HepG2 (cell line): ENCODE measurements around the gene ALDH1A1. TPM values are rescaled to one million over a fixed set of nuclear protein-coding genes. Genes with fewer than 3 reads are reported as not detected.

Experiments
- ATAC-seq: fragments of 200-7000 bp; cut with Tn5 transposase; 3 replicates; pipeline ENCODE4 v1.9.1; 2020; ENCODE audit warnings: mild to moderate bottlenecking, moderate library complexity
- BruUV-seq: library from RNA; stranded (reverse); fragments of 400-500 nt; replicated peaks from 2 replicates; lab custom pipeline; 2021; lab: Mats Ljungman, UMichigan
- CTCF ChIA-PET: fragments of 300-600 bp; formaldehyde crosslinking; extraction: SDS; loops from one replicate; lab custom pipeline; 2021; ENCODE audit warnings: low total read pairs, inconsistent platforms, low intra/inter-chr PET ratio; lab: Yijun Ruan, JAX
- POLR2A ChIA-PET: fragments of 350-600 bp; sonication (Branson Sonifier 250); formaldehyde crosslinking; loops from one replicate; lab custom pipeline; 2020; ENCODE audit warnings: antibody characterized with exemption, inconsistent platforms; lab: Yijun Ruan, JAX
- DNase-seq: peaks from one replicate; pipeline ENCODE4 v3.0.0-alpha.2; 2015; ENCODE audit warnings: low spot score
- FAIRE-seq: peaks from 3 replicates; lab custom pipeline; 2011; peaks lifted over from hg19 to GRCh38; lab: Jason Lieb, UNC
- H2AFZ ChIP-seq: one replicate; pipeline ENCODE4 v1.6.1; 2011; ENCODE audit warnings: low read length, inconsistent platforms
- H3K27ac ChIP-seq: fragments of 300-600 bp; 3 replicates; pipeline ENCODE4 v1.8.0; 2011; ENCODE audit warnings: mixed run types, mild to moderate bottlenecking, mixed read lengths, low read length, inconsistent platforms; ENCODE audit not compliant: insufficient read depth; ENCODE audit errors: extremely low read length
- H3K27me3 ChIP-seq, 2 experiments: fragments of 200-600 bp in 1 of 2; 2 replicates in 1 of 2; 3 replicates in 1 of 2; pipeline versions ENCODE4 v1.6.0 to v1.8.0; 2011; ENCODE audit warnings: low read length in 2 of 2, mild to moderate bottlenecking in 2 of 2, moderate library complexity in 2 of 2, inconsistent platforms in 1 of 2; ENCODE audit not compliant: insufficient read depth in 2 of 2, control insufficient read depth in 1 of 2
- H3K36me3 ChIP-seq, 2 experiments: fragments of 200-600 bp in 1 of 2; replicated peaks in 1 of 2; 2 replicates in 1 of 2; 3 replicates in 1 of 2; pipeline versions ENCODE4 v1.5.1 to v1.8.0; 2011; ENCODE audit warnings: low read length in 2 of 2, inconsistent platforms in 1 of 2; ENCODE audit not compliant: insufficient read depth in 2 of 2, control insufficient read depth in 1 of 2
- H3K4me1 ChIP-seq: 2 replicates; pipeline ENCODE4 v1.5.1; 2012; ENCODE audit warnings: low read length, inconsistent platforms; ENCODE audit not compliant: insufficient read depth
- H3K4me2 ChIP-seq: 2 replicates; pipeline ENCODE4 v1.6.0; 2011; ENCODE audit warnings: low read depth, low read length, inconsistent platforms
- H3K4me3 ChIP-seq, 3 experiments: fragments of 200-600 bp in 1 of 3; sonication (generic), shearing (Covaris generic) in 1 of 3; replicated peaks in 1 of 3; 2 replicates each; pipeline ENCODE4 v1.5.1; 2011 to 2016; ENCODE audit warnings: low read length in 3 of 3, inconsistent platforms in 2 of 3, low read depth in 2 of 3, mild to moderate bottlenecking in 2 of 3, control low read depth in 1 of 3, mixed read lengths in 1 of 3; ENCODE audit not compliant: insufficient read depth in 1 of 3
- H3K79me2 ChIP-seq: one replicate; pipeline ENCODE4 v1.6.1; 2011; ENCODE audit warnings: low read length, inconsistent platforms; ENCODE audit not compliant: insufficient read depth
- H3K9ac ChIP-seq: 2 replicates; pipeline ENCODE4 v1.6.0; 2011; ENCODE audit warnings: mild to moderate bottlenecking, low read depth, low read length, inconsistent platforms; ENCODE audit not compliant: insufficient read depth
- H3K9me3 ChIP-seq: 2 replicates; pipeline ENCODE4 v1.5.1; 2012; ENCODE audit warnings: mild to moderate bottlenecking, low read length
- H4K20me1 ChIP-seq: 2 replicates; pipeline ENCODE4 v1.6.0; 2011; ENCODE audit warnings: inconsistent platforms, mild to moderate bottlenecking, low read length, moderate library complexity; ENCODE audit not compliant: insufficient read depth
- FUBP1 ChIP-seq: sonication (generic); formaldehyde crosslinking; IDR thresholded peaks from 2 replicates; pipeline ENCODE4 v1.5.1; 2020; ENCODE audit warnings: missing genetic modification reagents, mild to moderate bottlenecking, borderline replicate concordance
- GATAD2A ChIP-seq: IDR thresholded peaks from 2 replicates; pipeline ENCODE4 v1.6.1; 2016
- GMEB2 ChIP-seq: IDR thresholded peaks from 2 replicates; pipeline ENCODE4 v1.6.1; 2016; ENCODE audit warnings: missing biosample characterization, missing genetic modification reagents, low read depth
- HNRNPK ChIP-seq: fragments of 200-400 bp; formaldehyde crosslinking; IDR thresholded peaks from 2 replicates; pipeline ENCODE4 v1.6.1; 2018; ENCODE audit warnings: low read length, low read depth, moderate library complexity, mild to moderate bottlenecking; ENCODE audit not compliant: poor library complexity, severe bottlenecking
- MLLT10 ChIP-seq: sonication (generic); formaldehyde crosslinking; IDR thresholded peaks from 2 replicates; pipeline ENCODE4 v1.4.0; 2020; ENCODE audit warnings: missing genetic modification reagents
- NPAS2 ChIP-seq: sonication (generic); formaldehyde crosslinking; IDR thresholded peaks from 2 replicates; pipeline ENCODE4 v1.8.0; 2022; ENCODE audit warnings: mild to moderate bottlenecking, missing genetic modification reagents, borderline replicate concordance
- ONECUT2 ChIP-seq: sonication (generic); formaldehyde crosslinking; IDR thresholded peaks from 2 replicates; pipeline ENCODE4 v1.4.0; 2020; ENCODE audit warnings: missing genetic modification reagents
- PRDM4 ChIP-seq: sonication (generic); formaldehyde crosslinking; IDR thresholded peaks from 2 replicates; pipeline ENCODE4 v1.9.0; 2021; ENCODE audit warnings: missing genetic modification reagents, borderline replicate concordance
- RBM22 ChIP-seq: fragments of 200-400 bp; formaldehyde crosslinking; optimal IDR thresholded peaks from 2 replicates; pipeline ENCODE3; 2017; ENCODE audit warnings: mild to moderate bottlenecking, low read length, moderate library complexity
- SAP130 ChIP-seq: IDR thresholded peaks from 2 replicates; pipeline ENCODE4 v1.6.1; 2016; ENCODE audit warnings: low read depth
- WIZ ChIP-seq: sonication (generic); formaldehyde crosslinking; IDR thresholded peaks from 2 replicates; pipeline ENCODE4 v1.5.1; 2020; ENCODE audit warnings: mild to moderate bottlenecking, missing genetic modification reagents
- XRCC5 ChIP-seq: fragments of 200-400 bp; formaldehyde crosslinking; optimal IDR thresholded peaks from 2 replicates; pipeline ENCODE3; 2017; ENCODE audit warnings: mild to moderate bottlenecking, low read length
- ZKSCAN8 ChIP-seq: IDR thresholded peaks from 2 replicates; pipeline ENCODE4 v1.6.1; 2016; ENCODE audit warnings: borderline replicate concordance, missing genetic modification reagents, missing compliant biosample characterization
- ZNF12 ChIP-seq: sonication (generic); formaldehyde crosslinking; IDR thresholded peaks from 2 replicates; pipeline ENCODE4 v1.5.0; 2020; ENCODE audit warnings: missing genetic modification reagents
- ZNF441 ChIP-seq: sonication (generic); formaldehyde crosslinking; IDR thresholded peaks from 2 replicates; pipeline ENCODE4 v1.7.0; 2021; ENCODE audit warnings: missing genetic modification reagents, borderline replicate concordance
- ZNF598 ChIP-seq: sonication (generic); formaldehyde crosslinking; IDR thresholded peaks from 2 replicates; pipeline ENCODE4 v1.5.1; 2020; ENCODE audit warnings: mild to moderate bottlenecking, missing genetic modification reagents, borderline replicate concordance
- ZNF652 ChIP-seq: IDR thresholded peaks from 2 replicates; pipeline ENCODE4 v1.6.1; 2016; ENCODE audit warnings: low read depth, borderline replicate concordance
- ZNF703 ChIP-seq: sonication (generic); formaldehyde crosslinking; IDR thresholded peaks from 2 replicates; pipeline ENCODE4 v1.5.1; 2020; ENCODE audit warnings: missing genetic modification reagents, mild to moderate bottlenecking, moderate library complexity, borderline replicate concordance
- ZNF883 ChIP-seq: sonication (generic); formaldehyde crosslinking; IDR thresholded peaks from 2 replicates; pipeline ENCODE4 v1.5.1; 2020; ENCODE audit warnings: mild to moderate bottlenecking, missing genetic modification reagents; ENCODE audit errors: not compliant biosample characterization
- WGBS: methylation state at CpG from one replicate; pipeline ENCODE4 v1.1.6; 2017; ENCODE audit warnings: low lambda C conversion rate; 5-methylcytosine and 5-hydroxymethylcytosine counted together
- in situ Hi-C: cut with HindIII; loops from 2 replicates; pipeline ENCODE4 v1.10.0; 2017; ENCODE audit warnings: low pct_unique_long_range_greater_than_20kb; ENCODE audit not compliant: extremely low pct_ligation_motif_present
- intact Hi-C: fragments of 100-400 bp; cut with micrococcal nuclease; formaldehyde crosslinking; loops from one replicate; pipeline ENCODE4 v1.10.0; 2022; ENCODE audit not compliant: unreplicated experiment
- polyA plus RNA-seq, 8 experiments: library from polyadenylated mRNA; depleted of rRNA in 3 of 8; stranded (reverse) in 7 of 8; unstranded in 1 of 8; fragments of >200 nt; fragmentation: Illumina TruSeq in 4 of 8; extraction: Trizol in 4 of 8; gene quantifications; 2 replicates each; pipeline versions ENCODE4 v1.2.1 to v1.2.3, GENCODE V29; 2011 to 2016; ENCODE audit warnings: low read depth in 4 of 8, missing spikeins in 1 of 8, mixed read lengths in 1 of 8; ENCODE audit not compliant: insufficient read depth in 1 of 8
- total RNA-seq, 5 experiments: library from RNA; depleted of rRNA; stranded (reverse); fragments of >200 nt; fragmentation: Illumina TruSeq; extraction: Trizol; gene quantifications; 2 replicates each; pipeline ENCODE4 v1.2.3, GENCODE V29; 2016; ENCODE audit warnings: low read depth in 1 of 5

Gene ALDH1A1
- total and polyA plus RNA-seq, 2 of the 13 experiments (the other 11 are each of a cell fraction or from before 2014, with no cell fraction given) = 88.2 to 439 TPM

- in situ Hi-C loops (no loop called here), intact Hi-C loops (no loop called here)
- ATAC-seq (peak; percentile 57), FAIRE-seq (no peak), DNase-seq (no peak)
- WGBS = 22% methylated on average over 6 of the region's 6 CpGs
- Histone ChIP-seq H3K27ac (peak overlapping the region; percentile 75), H3K79me2 (peaks cover 91% of the 10 kb centered on the region), H3K4me3 (peak overlapping the region; percentile 63 to 86 (median 64); a peak in 5 of 6 replicates), H3K9ac (peak overlapping the region; percentile 74), H3K9me3 (no peaks in the 10 kb centered on the region), H3K27me3 (no peaks in the 10 kb centered on the region), H3K4me2 (peak overlapping the region; percentile 77), H3K36me3 (no peaks in the 10 kb centered on the region; a peak in 1 of 5 replicates), H3K4me1 (peaks cover 65% of the 10 kb centered on the region), H2AFZ (peak overlapping the region; percentile 3), H4K20me1 (no peaks in the 10 kb centered on the region)
- no TSS peak for BruUV-seq
- ChIA-PET CTCF (no interaction called here), POLR2A (interaction anchor here (0.7 to 4.3 kb wide), 8 partner anchors 9 to 91 kb away, joined by 3 to 20 read pairs (median 4); no protein-coding TSS in a partner anchor)
- TF ChIP-seq NPAS2 (CRISPR knock-in tag) (no peak), ZNF883 (CRISPR knock-in tag) (no peak), PRDM4 (CRISPR knock-in tag) (no peak), ONECUT2 (peak; percentile 65; the same call in 1 of the 2 replicates), MLLT10 (no peak), GATAD2A (CRISPR knock-in tag) (0 out of 2 replicates have a peak, but pooled peaks have one; percentile 11), HNRNPK (no peak), ZNF441 (CRISPR knock-in tag) (no peak), ZNF12 (CRISPR knock-in tag) (no peak), GMEB2 (CRISPR knock-in tag) (no peak), RBM22 (no peak), SAP130 (CRISPR knock-in tag) (0 out of 2 replicates have a peak, but pooled peaks have one; percentile 27), ZNF703 (CRISPR knock-in tag) (no peak), ZNF598 (CRISPR knock-in tag) (no peak), WIZ (CRISPR knock-in tag) (no peak), ZNF652 (peak; percentile 72; the same call in 1 of the 2 replicates), FUBP1 (CRISPR knock-in tag) (no peak), XRCC5 (no peak), ZKSCAN8 (no peak)
These were observed 4.1 kb downstream of the ALDH1A1 start for GRCh38 chr9:72948575-72949243.
